Immature natural killer cell (primary cell): ENCODE data around the gene GPX5. TPM values are rescaled to one million over a fixed set of nuclear protein-coding genes. Genes with fewer than 3 reads are reported as not detected.
A peak's percentile ranks its signal among the peaks of the same experiment; 100 is the strongest.

Experiments
- DNase-seq, 3 donors: peaks; one replicate each; pipeline ENCODE4 v3.0.0; 2022; ENCODE audit warnings: mixed read lengths in 1 of 3
- H3K27ac Mint-ChIP-seq, 6 donors: one replicate each; pipeline ENCODE4 v1.8.0; 2020; ENCODE audit warnings: mixed read lengths in 6 of 6, mild to moderate bottlenecking in 5 of 6, inconsistent platforms in 4 of 6, moderate library complexity in 3 of 6
- H3K27me3 Mint-ChIP-seq, 3 donors: one replicate each; pipeline ENCODE4 v1.8.0; 2020 to 2021; ENCODE audit warnings: low read depth in 3 of 3, mild to moderate bottlenecking in 3 of 3, mixed read lengths in 3 of 3, moderate library complexity in 3 of 3, inconsistent platforms in 1 of 3
- H3K36me3 Mint-ChIP-seq, 3 donors: one replicate each; pipeline ENCODE4 v1.8.0; 2020; ENCODE audit warnings: mixed read lengths in 3 of 3, inconsistent platforms in 2 of 3, mild to moderate bottlenecking in 2 of 3
- H3K4me1 Mint-ChIP-seq, 2 donors: one replicate each; pipeline ENCODE4 v1.8.0; 2020; ENCODE audit warnings: inconsistent platforms in 2 of 2, mild to moderate bottlenecking in 2 of 2, mixed read lengths in 2 of 2, moderate library complexity in 1 of 2
- H3K4me3 Mint-ChIP-seq, 5 donors: one replicate each; pipeline ENCODE4 v1.8.0; 2020; ENCODE audit warnings: mild to moderate bottlenecking in 5 of 5, mixed read lengths in 5 of 5, inconsistent platforms in 3 of 5, moderate library complexity in 3 of 5
- H3K9me3 Mint-ChIP-seq, 6 donors: one replicate each; pipeline ENCODE4 v1.8.0; 2020; ENCODE audit warnings: mild to moderate bottlenecking in 6 of 6, mixed read lengths in 6 of 6, inconsistent platforms in 4 of 6, moderate library complexity in 3 of 6
- polyA plus RNA-seq, 3 donors: library from polyadenylated mRNA; unstranded; fragments of 300-500 nt; fragmentation: Illumina TruSeq; gene quantifications; one replicate each; pipeline ENCODE4 v1.2.3, GENCODE V29; 2021

GPX5 gene, protein sequence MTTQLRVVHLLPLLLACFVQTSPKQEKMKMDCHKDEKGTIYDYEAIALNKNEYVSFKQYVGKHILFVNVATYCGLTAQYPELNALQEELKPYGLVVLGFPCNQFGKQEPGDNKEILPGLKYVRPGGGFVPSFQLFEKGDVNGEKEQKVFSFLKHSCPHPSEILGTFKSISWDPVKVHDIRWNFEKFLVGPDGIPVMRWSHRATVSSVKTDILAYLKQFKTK
- not detected for polyA plus RNA-seq

GRCh38 chr6:28525496-28526039, at the start of gene GPX5:
Gene GPX5, plus strand, starts transcription at chr6:28525881. Its CDS starts 133 bp downstream, at chr6:28526014.
- H3K27me3 Mint-ChIP-seq, result peaks cover 11 to 30% (median 18%) of the 10 kb centered on the region in 3 donors
- DNase-seq, result no peak
- H3K4me1 Mint-ChIP-seq, result no peaks in the 10 kb centered on the region
- H3K36me3 Mint-ChIP-seq, result no peaks in the 10 kb centered on the region
- no peak within 1 kb of the TSS for H3K4me3 Mint-ChIP-seq
- H3K9me3 Mint-ChIP-seq, result peaks cover 0 to 2% (median 0%) of the 10 kb centered on the region in 6 donors
- no peak within 1 kb of the TSS for H3K27ac Mint-ChIP-seq

DNA sequence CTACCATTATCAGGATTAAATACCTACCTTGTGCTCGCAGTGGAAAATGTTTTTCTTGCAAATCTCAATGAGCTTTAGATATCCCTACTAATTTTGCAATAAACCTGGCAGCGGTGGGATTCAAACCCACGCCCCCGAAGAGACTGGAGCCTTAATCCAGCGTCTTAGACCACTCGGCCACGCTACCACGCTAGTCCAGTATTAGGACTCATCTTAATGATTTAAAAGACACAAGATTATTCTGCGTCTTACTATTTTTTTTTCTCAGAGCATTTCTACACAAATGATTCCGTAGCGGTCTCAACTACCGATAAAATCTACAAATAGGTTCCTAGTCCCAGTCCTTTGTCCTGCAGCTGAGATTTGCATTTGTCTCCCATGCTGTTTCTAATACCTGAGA, 47.2 kb upstream of the GPX5 start:
- H3K4me1 Mint-ChIP-seq, result no peaks in the 10 kb centered on the region
- no peak overlapping the region for H3K4me3 Mint-ChIP-seq
- H3K9me3 Mint-ChIP-seq, result peaks cover 0 to 7% (median 0%) of the 10 kb centered on the region in 6 donors
- H3K27me3 Mint-ChIP-seq, result peaks cover 12 to 37% (median 17%) of the 10 kb centered on the region in 3 donors
- H3K27ac Mint-ChIP-seq, result no peak overlapping the region
- no peak for DNase-seq
- no peaks in the 10 kb centered on the region for H3K36me3 Mint-ChIP-seq

DNA sequence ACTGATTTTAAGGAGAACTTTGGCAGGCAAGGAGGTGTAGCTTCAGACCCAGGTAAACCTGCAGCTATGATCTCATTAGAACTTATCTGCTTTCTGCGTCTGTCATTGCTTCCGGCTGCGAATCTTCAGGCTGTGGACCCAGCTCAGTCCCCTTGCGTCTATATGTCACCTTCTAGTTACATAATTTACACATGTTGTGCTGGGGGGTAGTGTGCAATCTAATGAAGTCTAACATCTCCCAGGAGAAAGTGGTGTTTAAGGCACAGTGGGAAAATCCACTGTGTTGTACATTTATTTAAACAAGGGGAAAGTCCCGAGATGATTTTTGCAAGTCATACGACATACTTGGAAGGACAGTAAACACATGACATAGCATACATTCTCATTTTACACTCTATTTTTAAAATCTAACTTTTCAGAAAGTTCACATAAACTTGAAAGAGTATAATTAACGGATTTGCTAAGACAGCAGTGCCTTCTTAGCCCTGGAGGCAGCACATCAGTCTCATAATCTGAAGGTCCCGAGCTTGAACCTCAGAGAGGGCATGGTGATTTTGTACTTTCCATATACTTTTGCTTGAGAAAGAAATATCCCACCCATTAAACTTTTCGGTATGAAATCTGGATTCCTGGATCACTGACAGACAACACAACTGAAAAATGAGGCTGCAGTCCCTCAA, 45.3 kb upstream of the GPX5 start:
- Mint-ChIP-seq H3K27me3 (peaks cover 16 to 34% (median 22%) of the 10 kb centered on the region in 3 donors), H3K27ac (no peak overlapping the region), H3K4me1 (no peaks in the 10 kb centered on the region), H3K9me3 (peaks cover 0 to 5% (median 0%) of the 10 kb centered on the region in 6 donors), H3K36me3 (no peaks in the 10 kb centered on the region), H3K4me3 (no peak overlapping the region)
- no peak for DNase-seq

DNA sequence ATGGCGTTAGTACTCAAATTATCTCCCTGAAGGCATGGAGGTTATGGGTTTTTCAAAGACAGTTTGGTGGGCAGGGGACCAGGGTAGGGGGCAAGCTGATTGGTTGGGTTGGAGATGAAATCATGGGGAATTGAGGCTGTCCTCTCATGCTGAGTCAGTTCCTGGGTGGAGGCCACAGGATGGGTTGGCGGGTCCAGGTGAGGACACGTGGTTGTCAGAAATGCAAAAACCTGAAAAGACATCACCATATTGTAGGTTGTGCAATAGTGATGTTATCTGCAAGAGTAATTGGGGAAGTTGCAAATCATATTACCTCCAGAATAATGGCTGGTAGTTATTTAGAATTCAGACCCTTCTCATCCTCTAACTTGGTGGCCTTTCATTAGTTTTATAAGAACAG, 40.2 kb upstream of the GPX5 start:
- H3K4me3 Mint-ChIP-seq, result no peak overlapping the region
- H3K27ac Mint-ChIP-seq, result no peak overlapping the region
- H3K27me3 Mint-ChIP-seq, result peaks cover 17 to 36% (median 27%) of the 10 kb centered on the region in 3 donors
- peaks cover 0 to 9% (median 0%) of the 10 kb centered on the region in 6 donors for H3K9me3 Mint-ChIP-seq
- H3K4me1 Mint-ChIP-seq, result peaks cover 8 to 12% of the 10 kb centered on the region in 2 donors
- no peak for DNase-seq
- no peaks in the 10 kb centered on the region for H3K36me3 Mint-ChIP-seq

- peaks cover 0 to 13% (median 0%) of the 10 kb centered on the region in 6 donors for H3K9me3 Mint-ChIP-seq
- no peak overlapping the region for H3K4me3 Mint-ChIP-seq
- H3K4me1 Mint-ChIP-seq, result peaks cover 11 to 13% of the 10 kb centered on the region in 2 donors
- H3K27ac Mint-ChIP-seq, result no peak overlapping the region
- H3K27me3 Mint-ChIP-seq, result peaks cover 22 to 42% (median 31%) of the 10 kb centered on the region in 3 donors
- no peak for DNase-seq
- H3K36me3 Mint-ChIP-seq, result no peaks in the 10 kb centered on the region
Observed at GRCh38 chr6:28486533-28486932, 39.1 kb upstream of the GPX5 start.

DNA sequence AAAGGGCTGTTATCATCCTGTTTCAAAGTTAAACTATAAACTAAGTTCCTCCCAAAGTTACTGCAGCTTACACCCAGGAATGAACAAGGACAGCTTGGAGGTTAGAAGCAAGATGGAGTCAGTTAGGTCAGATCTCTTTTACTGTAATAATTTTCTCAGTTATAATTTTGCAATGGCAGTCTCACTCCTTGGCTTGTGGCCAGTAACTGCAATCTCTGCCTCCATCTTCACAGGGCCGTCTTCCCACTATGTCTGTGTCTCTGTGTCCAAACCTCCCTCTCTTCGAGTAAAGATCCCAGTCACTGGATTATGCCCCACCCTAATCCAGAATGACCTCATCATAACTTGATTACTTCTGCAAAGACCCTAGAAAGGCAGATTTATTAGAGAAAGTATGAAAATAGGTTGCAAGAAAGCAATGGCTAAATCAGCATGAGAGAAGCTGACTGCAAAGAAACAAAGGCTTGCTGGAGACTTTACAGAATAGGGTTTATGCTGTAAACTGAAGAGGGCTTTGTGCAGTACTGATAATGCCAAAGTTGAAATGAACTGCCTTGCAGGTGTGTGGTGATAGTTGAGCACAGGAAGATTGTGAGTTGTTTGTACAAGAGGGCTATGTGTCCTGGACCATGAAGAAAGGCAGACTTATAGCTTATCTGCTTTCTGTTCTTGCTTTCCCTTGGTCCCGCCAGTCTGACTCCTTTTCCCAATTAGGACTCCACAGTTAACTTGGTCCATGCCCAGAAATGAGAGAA, 38.5 kb upstream of the GPX5 start:
- Mint-ChIP-seq H3K27ac (no peak overlapping the region), H3K36me3 (no peaks in the 10 kb centered on the region), H3K9me3 (peaks cover 0 to 13% (median 0%) of the 10 kb centered on the region in 6 donors), H3K27me3 (peaks cover 22 to 45% (median 35%) of the 10 kb centered on the region in 3 donors), H3K4me1 (peaks cover 11 to 13% of the 10 kb centered on the region in 2 donors), H3K4me3 (no peak overlapping the region)
- no peak for DNase-seq

DNA sequence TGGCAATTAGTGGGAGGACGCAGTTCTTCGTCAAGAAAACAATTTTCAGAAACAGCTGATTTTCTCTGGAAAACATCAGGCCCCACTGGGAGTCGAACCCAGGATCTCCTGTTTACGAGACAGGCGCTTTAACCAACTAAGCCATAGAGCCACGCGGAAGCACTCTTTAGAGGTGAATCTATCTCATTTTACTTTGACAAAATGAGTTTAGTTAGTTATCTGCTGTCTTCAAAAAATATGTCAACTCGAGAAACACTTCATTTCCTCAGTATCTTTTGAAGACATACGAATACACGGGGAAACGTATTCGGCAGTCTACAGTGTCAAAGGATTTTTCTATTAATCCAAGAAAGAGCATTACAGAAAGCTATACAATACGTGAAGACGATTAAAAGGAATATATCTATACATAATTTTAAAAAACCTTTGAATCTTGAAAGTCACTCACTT, 36.7 kb upstream of the GPX5 start:
- peaks cover 19 to 43% (median 28%) of the 10 kb centered on the region in 3 donors for H3K27me3 Mint-ChIP-seq
- peak overlapping the region in 1 of 5 donors; percentile 30 for H3K4me3 Mint-ChIP-seq
- H3K9me3 Mint-ChIP-seq, result peaks cover 0 to 13% (median 0%) of the 10 kb centered on the region in 6 donors
- H3K4me1 Mint-ChIP-seq, result peaks cover 11 to 13% of the 10 kb centered on the region in 2 donors
- no peaks in the 10 kb centered on the region for H3K36me3 Mint-ChIP-seq
- DNase-seq, result no peak
- no peak overlapping the region for H3K27ac Mint-ChIP-seq

DNA sequence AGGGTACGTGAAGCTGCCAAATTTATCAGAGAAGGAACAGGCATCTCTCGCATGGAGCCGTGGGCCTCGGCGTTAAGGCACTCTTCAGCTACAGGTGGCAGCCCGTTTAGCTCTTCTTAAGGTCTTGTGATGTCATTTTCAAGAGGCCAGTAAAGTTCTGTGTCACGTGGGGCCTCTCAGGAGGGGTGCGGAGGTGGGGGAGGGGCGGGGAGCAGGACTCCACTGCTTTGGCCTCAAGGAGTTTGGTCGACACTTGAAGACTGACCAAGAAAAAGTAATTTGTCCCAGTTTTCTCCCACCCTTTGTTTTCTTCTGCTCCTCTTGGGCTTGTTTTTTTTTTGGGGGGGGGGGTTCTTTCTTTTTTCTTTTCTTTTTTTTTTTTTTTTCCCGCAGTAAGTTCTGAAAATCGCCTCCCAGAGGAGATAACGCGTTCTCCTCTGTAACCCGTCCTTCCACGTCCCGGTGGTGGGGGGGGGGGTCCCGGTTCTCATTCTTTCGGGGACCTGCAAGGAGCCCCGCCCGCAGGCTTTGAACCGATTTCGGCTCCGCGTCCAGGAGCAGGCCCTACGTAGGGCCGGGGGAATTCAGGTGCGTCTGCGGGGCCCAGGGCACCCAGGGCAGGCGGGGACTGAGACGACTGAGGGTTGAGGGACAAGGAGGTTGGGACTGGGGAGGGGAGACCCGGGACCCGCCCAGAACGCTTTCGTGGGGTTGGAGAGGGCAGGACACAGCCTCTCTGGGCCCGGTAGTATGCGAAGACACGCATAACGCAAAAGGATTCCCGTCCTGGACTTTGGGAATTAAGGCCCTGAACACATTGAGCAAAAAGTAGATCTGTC, 36.1 kb upstream of the GPX5 start:
- Mint-ChIP-seq H3K27ac (no peak overlapping the region), H3K4me1 (peaks cover 11 to 13% of the 10 kb centered on the region in 2 donors), H3K4me3 (peak overlapping the region in 4 of 5 donors; percentile 4 to 50 (median 29)), H3K9me3 (peaks cover 0 to 13% (median 0%) of the 10 kb centered on the region in 6 donors), H3K27me3 (peaks cover 19 to 43% (median 30%) of the 10 kb centered on the region in 3 donors), H3K36me3 (no peaks in the 10 kb centered on the region)
- no peak for DNase-seq

DNA sequence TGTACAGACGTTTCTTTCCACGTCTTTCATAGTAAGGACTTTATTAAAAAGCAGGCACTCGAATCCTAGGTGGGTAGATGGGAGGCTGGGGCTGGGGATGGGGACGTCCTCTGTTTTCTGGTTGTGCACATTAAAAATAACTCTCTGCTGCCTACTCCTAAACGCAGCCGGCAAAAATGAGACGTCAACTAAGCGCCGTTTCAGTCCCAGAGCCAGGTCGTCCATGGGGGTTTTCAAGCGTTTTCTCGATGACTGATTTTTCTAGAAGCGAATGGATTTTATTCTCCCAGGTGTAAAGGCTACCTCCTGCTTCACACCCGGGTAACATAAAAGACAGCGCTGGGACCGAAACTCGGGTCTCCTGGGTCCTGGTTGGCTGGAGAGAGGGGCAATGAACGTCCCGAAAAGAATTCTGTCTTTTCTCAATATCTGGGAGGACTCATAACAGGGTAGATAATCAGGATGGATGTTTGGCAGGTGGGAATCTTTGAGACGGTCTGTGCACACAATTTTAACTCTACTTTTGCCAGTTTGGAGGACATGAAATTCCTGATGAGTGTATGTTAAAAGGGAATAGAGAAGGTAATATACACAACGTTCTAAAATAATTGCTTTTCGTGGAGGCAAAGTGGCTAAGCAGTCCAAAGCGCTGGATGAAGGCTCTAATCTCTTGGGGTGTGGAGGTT, 35.3 kb upstream of the GPX5 start:
- DNase-seq, result no peak
- Mint-ChIP-seq H3K4me1 (peaks cover 11 to 13% of the 10 kb centered on the region in 2 donors), H3K27me3 (peaks cover 18 to 41% (median 30%) of the 10 kb centered on the region in 3 donors), H3K36me3 (no peaks in the 10 kb centered on the region), H3K4me3 (peak overlapping the region in 4 of 5 donors; percentile 4 to 50 (median 28)), H3K27ac (no peak overlapping the region), H3K9me3 (peaks cover 0 to 9% (median 0%) of the 10 kb centered on the region in 6 donors)

DNA sequence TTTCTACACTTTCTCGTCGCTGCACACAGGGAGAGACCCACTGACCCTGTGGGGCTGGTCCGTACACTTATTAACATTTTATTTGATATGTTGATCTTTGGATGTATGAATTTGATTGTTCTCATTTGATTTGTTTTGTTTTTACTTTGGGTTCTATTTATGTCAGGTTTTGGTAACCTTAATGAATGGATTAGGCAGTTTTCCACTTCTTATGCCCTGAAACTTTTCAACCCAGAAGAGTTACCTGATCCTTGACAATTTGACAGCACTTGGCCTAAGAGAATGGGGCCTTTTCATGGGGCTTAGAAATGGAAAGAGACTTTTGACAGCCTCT, 33.7 kb upstream of the GPX5 start:
- H3K4me3 Mint-ChIP-seq, result no peak overlapping the region
- H3K27me3 Mint-ChIP-seq, result peaks cover 13 to 39% (median 32%) of the 10 kb centered on the region in 3 donors
- peaks cover 11 to 13% of the 10 kb centered on the region in 2 donors for H3K4me1 Mint-ChIP-seq
- H3K27ac Mint-ChIP-seq, result no peak overlapping the region
- no peak for DNase-seq
- H3K9me3 Mint-ChIP-seq, result peaks cover 0 to 6% (median 0%) of the 10 kb centered on the region in 6 donors
- no peaks in the 10 kb centered on the region for H3K36me3 Mint-ChIP-seq

DNA sequence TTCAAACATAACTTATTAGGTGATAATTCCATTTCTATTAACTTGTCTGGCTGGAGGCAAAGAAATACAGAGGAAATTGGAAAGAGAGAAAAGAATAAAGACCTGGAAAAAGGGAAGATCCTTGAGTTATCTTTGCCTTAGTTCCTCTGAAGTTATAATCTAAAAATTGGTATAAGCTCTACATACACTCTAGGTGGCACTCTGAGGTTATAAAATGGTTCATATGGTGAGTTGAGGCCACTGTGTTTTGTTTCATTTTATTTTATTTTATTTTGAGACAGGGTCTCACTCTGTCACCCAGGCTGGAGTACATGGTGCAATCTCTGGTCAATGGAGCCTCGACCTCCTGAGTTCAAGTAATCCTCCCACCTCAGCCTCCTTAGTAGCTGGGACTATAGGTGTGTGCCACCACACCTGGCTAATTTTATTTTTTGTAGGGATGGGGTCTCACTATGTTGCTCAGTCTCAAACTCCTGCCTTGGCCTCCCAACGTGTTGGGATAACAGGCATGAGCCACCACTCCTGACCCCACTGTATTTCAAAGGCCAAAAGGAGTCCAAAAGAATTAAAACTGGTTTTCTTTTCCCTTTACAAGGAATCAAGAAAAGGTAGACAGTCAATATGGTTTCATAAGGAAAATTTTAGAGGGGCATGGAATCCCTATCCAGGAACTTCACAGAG, 29.4 kb upstream of the GPX5 start:
- H3K27me3 Mint-ChIP-seq, result peaks cover 1 to 27% (median 15%) of the 10 kb centered on the region in 3 donors
- no peak for DNase-seq
- H3K4me3 Mint-ChIP-seq, result no peak overlapping the region
- H3K9me3 Mint-ChIP-seq, result no peaks in the 10 kb centered on the region
- H3K27ac Mint-ChIP-seq, result no peak overlapping the region
- no peaks in the 10 kb centered on the region for H3K36me3 Mint-ChIP-seq
- no peaks in the 10 kb centered on the region for H3K4me1 Mint-ChIP-seq

- Mint-ChIP-seq H3K4me1 (no peaks in the 10 kb centered on the region), H3K4me3 (no peak overlapping the region), H3K27ac (no peak overlapping the region), H3K36me3 (no peaks in the 10 kb centered on the region), H3K27me3 (peaks cover 1 to 19% (median 10%) of the 10 kb centered on the region in 3 donors), H3K9me3 (no peaks in the 10 kb centered on the region)
- DNase-seq, result no peak
Observed at GRCh38 chr6:28497306-28497705, 28.4 kb upstream of the GPX5 start.
